ENCODE data around the gene NUDT9.
"Not testable (repeated sequence)": the region's sequence is repeated elsewhere in the genome, so short reads cannot be mapped to it uniquely, and the experiment has no call there.

Gene NUDT9

GRCh38 chr4:87391576-87392054 is 30.8 kb upstream of the NUDT9 start:
- H3K27me3 ChIP-seq (ENCODE audit: insufficient read depth, low read length): no peaks in the 10 kb centered on the region; the same call in 1 of the 2 replicates
- H3K36me3 ChIP-seq (ENCODE audit: insufficient read depth, low read depth, low read length): no peaks in the 10 kb centered on the region
- H3K27ac ChIP-seq (ENCODE audit: low read length): no peak overlapping the region
- H3K4me3 ChIP-seq (ENCODE audit: low read length): peak overlapping the region; percentile 83
- H3K4me1 ChIP-seq (ENCODE audit: insufficient read depth, low read length): no peaks in the 10 kb centered on the region
- H3K9me3 ChIP-seq (ENCODE audit: insufficient read depth, low read depth, low read length): no peaks in the 10 kb centered on the region
- H3K9ac ChIP-seq (ENCODE audit: low read depth, low read length): peak overlapping the region; percentile 86

DNA sequence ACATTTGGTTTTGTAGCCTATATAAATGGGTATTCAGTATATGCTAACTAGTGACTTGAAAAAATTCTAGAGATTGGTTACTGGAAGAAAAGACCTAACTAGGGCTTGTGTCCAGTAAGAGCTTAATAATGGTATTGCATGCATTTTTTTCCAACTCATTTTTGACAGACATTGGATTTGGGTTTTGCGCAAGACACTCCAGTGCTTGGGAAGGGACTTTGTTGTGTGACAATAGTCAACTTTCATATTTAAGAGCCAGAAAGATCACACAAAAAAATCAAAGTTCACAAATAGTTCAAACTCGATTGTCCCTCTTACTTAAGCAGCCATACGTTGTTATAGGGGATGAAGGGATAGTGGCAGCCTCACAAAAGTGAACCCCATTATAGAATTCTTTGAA is 30.2 kb upstream of the NUDT9 start:
- H3K27ac ChIP-seq (ENCODE audit: low read length): no peak overlapping the region
- H3K4me3 ChIP-seq (ENCODE audit: low read length): no peak overlapping the region
- H3K9ac ChIP-seq (ENCODE audit: low read depth, low read length): no peak overlapping the region
- no peaks in the 10 kb centered on the region for H3K36me3 ChIP-seq (ENCODE audit: insufficient read depth, low read depth, low read length)
- no peaks in the 10 kb centered on the region; the same call in 1 of the 2 replicates for H3K27me3 ChIP-seq (ENCODE audit: insufficient read depth, low read length)
- H3K9me3 ChIP-seq (ENCODE audit: insufficient read depth, low read depth, low read length): no peaks in the 10 kb centered on the region
- no peaks in the 10 kb centered on the region for H3K4me1 ChIP-seq (ENCODE audit: insufficient read depth, low read length)

- not testable (repeated sequence) for H3K9me3 ChIP-seq (ENCODE audit: insufficient read depth, low read depth, low read length); H3K27me3 ChIP-seq (ENCODE audit: insufficient read depth, low read length); H3K4me3 ChIP-seq (ENCODE audit: low read length); H3K36me3 ChIP-seq (ENCODE audit: insufficient read depth, low read depth, low read length); H3K9ac ChIP-seq (ENCODE audit: low read depth, low read length); H3K4me1 ChIP-seq (ENCODE audit: insufficient read depth, low read length); H3K27ac ChIP-seq (ENCODE audit: low read length)
Observed at GRCh38 chr4:87395073-87395472, 27.3 kb upstream of the NUDT9 start.

GRCh38 chr4:87395851-87396250 is 26.5 kb upstream of the NUDT9 start:
- H3K9me3 ChIP-seq (ENCODE audit: insufficient read depth, low read depth, low read length); H3K27me3 ChIP-seq (ENCODE audit: insufficient read depth, low read length); H3K9ac ChIP-seq (ENCODE audit: low read depth, low read length); H3K27ac ChIP-seq (ENCODE audit: low read length); H3K4me3 ChIP-seq (ENCODE audit: low read length); H3K4me1 ChIP-seq (ENCODE audit: insufficient read depth, low read length); H3K36me3 ChIP-seq (ENCODE audit: insufficient read depth, low read depth, low read length): not testable (repeated sequence)

- H3K27ac ChIP-seq (ENCODE audit: low read length): no peak overlapping the region
- no peaks in the 10 kb centered on the region for H3K27me3 ChIP-seq (ENCODE audit: insufficient read depth, low read length)
- no peaks in the 10 kb centered on the region; the same call in none of the 2 replicates for H3K9me3 ChIP-seq (ENCODE audit: insufficient read depth, low read depth, low read length)
- H3K9ac ChIP-seq (ENCODE audit: low read depth, low read length): no peak overlapping the region
- H3K4me1 ChIP-seq (ENCODE audit: insufficient read depth, low read length): no peaks in the 10 kb centered on the region
- H3K4me3 ChIP-seq (ENCODE audit: low read length): no peak overlapping the region
- no peaks in the 10 kb centered on the region for H3K36me3 ChIP-seq (ENCODE audit: insufficient read depth, low read depth, low read length)
Observed at GRCh38 chr4:87399148-87399547, 23.2 kb upstream of the NUDT9 start.

- Histone ChIP-seq H3K9me3 (ENCODE audit: insufficient read depth, low read depth, low read length) (no peaks in the 10 kb centered on the region; the same call in none of the 2 replicates), H3K9ac (ENCODE audit: low read depth, low read length) (no peak overlapping the region), H3K4me1 (ENCODE audit: insufficient read depth, low read length) (no peaks in the 10 kb centered on the region), H3K4me3 (ENCODE audit: low read length) (no peak overlapping the region), H3K27ac (ENCODE audit: low read length) (no peak overlapping the region), H3K36me3 (ENCODE audit: insufficient read depth, low read depth, low read length) (no peaks in the 10 kb centered on the region), H3K27me3 (ENCODE audit: insufficient read depth, low read length) (no peaks in the 10 kb centered on the region)
Observed at GRCh38 chr4:87399954-87400353, 22.4 kb upstream of the NUDT9 start.

DNA sequence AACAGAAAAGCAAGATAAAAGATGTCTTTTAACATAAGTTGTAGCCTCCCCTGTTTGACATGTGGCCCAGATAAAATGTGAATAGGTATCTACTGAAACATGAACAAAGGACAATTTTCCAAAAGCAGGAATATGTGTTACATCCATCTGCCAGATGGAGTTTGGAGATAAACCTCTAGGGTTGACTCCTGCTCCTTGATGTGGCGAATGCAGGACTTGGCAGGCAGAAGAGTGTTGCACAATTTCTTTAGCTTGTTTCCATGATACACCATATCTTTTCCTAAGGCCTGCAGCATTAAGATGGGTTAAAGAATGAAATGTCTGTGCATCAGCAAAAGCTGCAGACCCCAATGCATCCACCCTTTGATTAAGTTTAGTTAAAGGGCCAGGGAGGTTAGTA is 18.6 kb upstream of the NUDT9 start:
- not testable (repeated sequence) for H3K4me1 ChIP-seq (ENCODE audit: insufficient read depth, low read length); H3K36me3 ChIP-seq (ENCODE audit: insufficient read depth, low read depth, low read length); H3K4me3 ChIP-seq (ENCODE audit: low read length); H3K9me3 ChIP-seq (ENCODE audit: insufficient read depth, low read depth, low read length); H3K27ac ChIP-seq (ENCODE audit: low read length); H3K27me3 ChIP-seq (ENCODE audit: insufficient read depth, low read length); H3K9ac ChIP-seq (ENCODE audit: low read depth, low read length)

- Histone ChIP-seq H3K27ac (ENCODE audit: low read length) (no peak overlapping the region), H3K9ac (ENCODE audit: low read depth, low read length) (no peak overlapping the region), H3K27me3 (ENCODE audit: insufficient read depth, low read length) (no peaks in the 10 kb centered on the region), H3K9me3 (ENCODE audit: insufficient read depth, low read depth, low read length) (no peaks in the 10 kb centered on the region; the same call in none of the 2 replicates), H3K4me3 (ENCODE audit: low read length) (no peak overlapping the region), H3K36me3 (ENCODE audit: insufficient read depth, low read depth, low read length) (no peaks in the 10 kb centered on the region), H3K4me1 (ENCODE audit: insufficient read depth, low read length) (peaks cover 5% of the 10 kb centered on the region; the same call in 1 of the 2 replicates)
Observed at GRCh38 chr4:87405211-87405820, 17.1 kb upstream of the NUDT9 start.

- peaks cover 5% of the 10 kb centered on the region; the same call in 1 of the 2 replicates for H3K4me1 ChIP-seq (ENCODE audit: insufficient read depth, low read length)
- H3K36me3 ChIP-seq (ENCODE audit: insufficient read depth, low read depth, low read length): no peaks in the 10 kb centered on the region
- H3K9ac ChIP-seq (ENCODE audit: low read depth, low read length): no peak overlapping the region
- H3K27ac ChIP-seq (ENCODE audit: low read length): no peak overlapping the region
- H3K9me3 ChIP-seq (ENCODE audit: insufficient read depth, low read depth, low read length): no peaks in the 10 kb centered on the region; the same call in none of the 2 replicates
- H3K4me3 ChIP-seq (ENCODE audit: low read length): no peak overlapping the region
- no peaks in the 10 kb centered on the region for H3K27me3 ChIP-seq (ENCODE audit: insufficient read depth, low read length)
Observed at GRCh38 chr4:87406462-87406861, 15.9 kb upstream of the NUDT9 start.

- not testable (repeated sequence) for H3K4me1 ChIP-seq (ENCODE audit: insufficient read depth, low read length)
Observed at GRCh38 chr4:87406902-87407301, 15.5 kb upstream of the NUDT9 start.

DNA sequence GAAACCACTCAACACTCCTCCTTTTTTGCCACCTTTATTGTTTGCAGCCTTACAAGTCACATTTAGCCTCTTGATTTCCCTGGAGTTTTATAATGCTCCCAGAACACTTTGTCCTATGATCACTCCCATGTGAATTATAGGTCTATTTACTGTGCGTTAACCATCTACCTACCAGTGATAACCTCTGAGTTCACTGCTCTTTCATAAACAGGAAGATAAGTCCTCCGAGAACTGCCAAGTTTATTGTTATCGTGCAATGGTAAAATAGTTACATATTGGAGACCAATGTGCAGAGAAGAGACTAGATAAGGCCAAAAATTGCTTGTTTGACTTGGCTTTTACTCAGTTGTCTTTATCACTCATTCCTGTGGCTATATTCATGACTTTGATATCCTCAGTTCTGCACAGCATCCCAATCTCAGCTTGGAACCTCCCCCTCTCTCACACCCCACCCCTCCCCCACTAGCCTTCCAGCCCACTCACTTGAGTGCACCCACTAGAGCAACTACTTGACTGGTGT is 12.9 kb upstream of the NUDT9 start:
- Histone ChIP-seq H3K4me3 (ENCODE audit: low read length) (no peak overlapping the region), H3K27ac (ENCODE audit: low read length) (no peak overlapping the region), H3K9me3 (ENCODE audit: insufficient read depth, low read depth, low read length) (no peaks in the 10 kb centered on the region; the same call in 1 of the 2 replicates), H3K36me3 (ENCODE audit: insufficient read depth, low read depth, low read length) (no peaks in the 10 kb centered on the region), H3K27me3 (ENCODE audit: insufficient read depth, low read length) (no peaks in the 10 kb centered on the region), H3K9ac (ENCODE audit: low read depth, low read length) (no peak overlapping the region), H3K4me1 (ENCODE audit: insufficient read depth, low read length) (peaks cover 5% of the 10 kb centered on the region; the same call in 1 of the 2 replicates)

More at GRCh38 chr4:87406902-87407301, 15.5 kb upstream of the NUDT9 start:
- H3K4me3 ChIP-seq (ENCODE audit: low read length); H3K9me3 ChIP-seq (ENCODE audit: insufficient read depth, low read depth, low read length); H3K27me3 ChIP-seq (ENCODE audit: insufficient read depth, low read length); H3K9ac ChIP-seq (ENCODE audit: low read depth, low read length); H3K36me3 ChIP-seq (ENCODE audit: insufficient read depth, low read depth, low read length); H3K27ac ChIP-seq (ENCODE audit: low read length): not testable (repeated sequence)

- Histone ChIP-seq H3K36me3 (ENCODE audit: insufficient read depth, low read depth, low read length) (no peaks in the 10 kb centered on the region), H3K9ac (ENCODE audit: low read depth, low read length) (no peak overlapping the region), H3K4me1 (ENCODE audit: insufficient read depth, low read length) (peaks cover 5% of the 10 kb centered on the region; the same call in 1 of the 2 replicates), H3K27ac (ENCODE audit: low read length) (no peak overlapping the region), H3K27me3 (ENCODE audit: insufficient read depth, low read length) (no peaks in the 10 kb centered on the region), H3K9me3 (ENCODE audit: insufficient read depth, low read depth, low read length) (no peaks in the 10 kb centered on the region; the same call in 1 of the 2 replicates), H3K4me3 (ENCODE audit: low read length) (no peak overlapping the region)
Observed at GRCh38 chr4:87410157-87410556, 12.2 kb upstream of the NUDT9 start.

Measured in iPS-20b (cell line).